ENCODE data around the gene CCN5. TPM values are rescaled to one million over a fixed set of nuclear protein-coding genes. Genes with fewer than 3 reads are reported as not detected.
"Not testable (repeated sequence)": the region's sequence is repeated elsewhere in the genome, so short reads cannot be mapped to it uniquely, and the experiment has no call there.

CCN5 gene, protein sequence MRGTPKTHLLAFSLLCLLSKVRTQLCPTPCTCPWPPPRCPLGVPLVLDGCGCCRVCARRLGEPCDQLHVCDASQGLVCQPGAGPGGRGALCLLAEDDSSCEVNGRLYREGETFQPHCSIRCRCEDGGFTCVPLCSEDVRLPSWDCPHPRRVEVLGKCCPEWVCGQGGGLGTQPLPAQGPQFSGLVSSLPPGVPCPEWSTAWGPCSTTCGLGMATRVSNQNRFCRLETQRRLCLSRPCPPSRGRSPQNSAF
- total RNA-seq, result not detected

GRCh38 chr20:44714701-44715498 is at the start of gene CCN5:
TSS of gene CCN5 (plus strand) at chr20:44715369. CDS start at chr20:44715391, 22 bp downstream.
- Mint-ChIP-seq H3K9me3 (no peaks in the 10 kb centered on the region), H3K36me3 (ENCODE audit: low read depth) (no peaks in the 10 kb centered on the region), H3K27me3 (peaks cover 4% of the 10 kb centered on the region), H3K4me3 (no peak within 1 kb of the TSS), H3K4me1 (no peaks in the 10 kb centered on the region), H3K27ac (no peak within 1 kb of the TSS)
- CTCF ChIA-PET, result no interaction called here
- POLR2A ChIA-PET, result no interaction called here
- DNase-seq, result no peak

- DNase-seq, result no peak
- Mint-ChIP-seq H3K4me1 (peaks cover 8% of the 10 kb centered on the region), H3K27me3 (no peaks in the 10 kb centered on the region), H3K36me3 (ENCODE audit: low read depth) (peaks cover 6% of the 10 kb centered on the region), H3K4me3 (no peak overlapping the region), H3K27ac (no peak overlapping the region), H3K9me3 (no peaks in the 10 kb centered on the region)
- ChIA-PET CTCF (interaction anchor here (0.5 to 1.6 kb wide), 4 partner anchors 17 to 82 kb away, joined by 3 to 5 read pairs (median 4); no protein-coding TSS in a partner anchor), POLR2A (interaction anchor here (1.5 kb wide), 1 partner anchor 15 kb away, joined by 4 read pairs; the partner anchor contains the start of gene ADA)
Observed at GRCh38 chr20:44666066-44666465, 49.1 kb upstream of the CCN5 start.

- H3K27me3 Mint-ChIP-seq; H3K27ac Mint-ChIP-seq; H3K36me3 Mint-ChIP-seq (ENCODE audit: low read depth); DNase-seq; H3K4me1 Mint-ChIP-seq; H3K9me3 Mint-ChIP-seq: not testable (repeated sequence)
- ChIA-PET POLR2A (interaction anchor here (1.7 to 2.2 kb wide), 3 partner anchors 18 to 28 kb away, joined by 4 to 9 read pairs (median 9); no protein-coding TSS in a partner anchor), CTCF (interaction anchor here (1.8 kb wide), 1 partner anchor 20 kb away, joined by 8 read pairs; no protein-coding TSS in a partner anchor)
- H3K4me3 Mint-ChIP-seq, result peak overlapping the region; percentile 82
Observed at GRCh38 chr20:44670851-44671250, 44.3 kb upstream of the CCN5 start.

GRCh38 chr20:44671541-44671940 is 43.6 kb upstream of the CCN5 start:
- not testable (repeated sequence) for H3K36me3 Mint-ChIP-seq (ENCODE audit: low read depth); H3K4me1 Mint-ChIP-seq; H3K27ac Mint-ChIP-seq; H3K27me3 Mint-ChIP-seq; H3K9me3 Mint-ChIP-seq
- peak; percentile 83 for DNase-seq
- ChIA-PET POLR2A (interaction anchor here (0.8 to 3.6 kb wide), 11 partner anchors 10 to 149 kb away, joined by 3 to 18 read pairs (median 4); partner anchors contain the start of gene SERINC3), CTCF (interaction anchor here (1.0 to 4.7 kb wide), 3 partner anchors 10 to 21 kb away, joined by 3 to 43 read pairs (median 8); no protein-coding TSS in a partner anchor)
- peak overlapping the region; percentile 82 for H3K4me3 Mint-ChIP-seq

- DNase-seq; H3K36me3 Mint-ChIP-seq (ENCODE audit: low read depth); H3K27ac Mint-ChIP-seq; H3K27me3 Mint-ChIP-seq; H3K9me3 Mint-ChIP-seq; H3K4me1 Mint-ChIP-seq: not testable (repeated sequence)
- CTCF ChIA-PET, result interaction anchor here (1.0 to 4.7 kb wide), 3 partner anchors 9 to 22 kb away, joined by 3 to 43 read pairs (median 8); no protein-coding TSS in a partner anchor
- peak overlapping the region; percentile 82 for H3K4me3 Mint-ChIP-seq
- POLR2A ChIA-PET, result interaction anchor here (0.8 to 3.6 kb wide), 10 partner anchors 10 to 150 kb away, joined by 3 to 18 read pairs (median 4); partner anchors contain the start of gene SERINC3
Observed at GRCh38 chr20:44672318-44672902, 42.8 kb upstream of the CCN5 start.

- POLR2A ChIA-PET, result no interaction called here
Observed at GRCh38 chr20:44678242-44678641, 36.9 kb upstream of the CCN5 start.

GRCh38 chr20:44678990-44679611 is 36.1 kb upstream of the CCN5 start:
- ChIA-PET CTCF (interaction anchor here (0.6 kb wide), 1 partner anchor 29 kb away, joined by 3 read pairs; no protein-coding TSS in a partner anchor), POLR2A (no interaction called here)
- no peak for DNase-seq
- H3K4me1 Mint-ChIP-seq, result no peaks in the 10 kb centered on the region
- no peaks in the 10 kb centered on the region for H3K9me3 Mint-ChIP-seq
- no peak overlapping the region for H3K4me3 Mint-ChIP-seq
- H3K36me3 Mint-ChIP-seq (ENCODE audit: low read depth), result no peaks in the 10 kb centered on the region
- H3K27me3 Mint-ChIP-seq, result no peaks in the 10 kb centered on the region
- H3K27ac Mint-ChIP-seq, result no peak overlapping the region

More at GRCh38 chr20:44678242-44678641, 36.9 kb upstream of the CCN5 start:
- Mint-ChIP-seq H3K9me3 (no peaks in the 10 kb centered on the region), H3K27me3 (no peaks in the 10 kb centered on the region), H3K27ac (no peak overlapping the region), H3K4me3 (no peak overlapping the region), H3K36me3 (ENCODE audit: low read depth) (no peaks in the 10 kb centered on the region), H3K4me1 (no peaks in the 10 kb centered on the region)
- CTCF ChIA-PET, result no interaction called here
- no peak for DNase-seq

- ChIA-PET CTCF (interaction anchor here (0.6 to 4.4 kb wide), 10 partner anchors 10 to 297 kb away, joined by 3 to 39 read pairs (median 8); partner anchors contain the start of gene ADA), POLR2A (interaction anchor here (1.0 to 3.1 kb wide), 3 partner anchors 9 to 32 kb away, joined by 3 to 18 read pairs (median 5); no protein-coding TSS in a partner anchor)
- Mint-ChIP-seq H3K36me3 (ENCODE audit: low read depth) (no peaks in the 10 kb centered on the region), H3K27me3 (peaks cover under 1% of the 10 kb centered on the region), H3K4me3 (no peak overlapping the region), H3K27ac (no peak overlapping the region), H3K4me1 (no peaks in the 10 kb centered on the region), H3K9me3 (no peaks in the 10 kb centered on the region)
- no peak for DNase-seq
Observed at GRCh38 chr20:44681796-44682566, 33.2 kb upstream of the CCN5 start.

GRCh38 chr20:44683263-44684046 is 31.7 kb upstream of the CCN5 start:
- POLR2A ChIA-PET, result interaction anchor here (1.2 to 3.1 kb wide), 5 partner anchors 10 to 184 kb away, joined by 4 to 18 read pairs (median 5); no protein-coding TSS in a partner anchor
- H3K4me1 Mint-ChIP-seq, result no peaks in the 10 kb centered on the region
- H3K27ac Mint-ChIP-seq, result no peak overlapping the region
- no peaks in the 10 kb centered on the region for H3K9me3 Mint-ChIP-seq
- no peak overlapping the region for H3K4me3 Mint-ChIP-seq
- CTCF ChIA-PET, result interaction anchor here (0.7 to 4.4 kb wide), 31 partner anchors 9 to 468 kb away, joined by 3 to 43 read pairs (median 4); partner anchors contain the start of genes ADA, FITM2, KCNK15 and TTPAL
- peaks cover 3% of the 10 kb centered on the region for H3K27me3 Mint-ChIP-seq
- no peaks in the 10 kb centered on the region for H3K36me3 Mint-ChIP-seq (ENCODE audit: low read depth)
- DNase-seq, result peak; percentile 66

DNA sequence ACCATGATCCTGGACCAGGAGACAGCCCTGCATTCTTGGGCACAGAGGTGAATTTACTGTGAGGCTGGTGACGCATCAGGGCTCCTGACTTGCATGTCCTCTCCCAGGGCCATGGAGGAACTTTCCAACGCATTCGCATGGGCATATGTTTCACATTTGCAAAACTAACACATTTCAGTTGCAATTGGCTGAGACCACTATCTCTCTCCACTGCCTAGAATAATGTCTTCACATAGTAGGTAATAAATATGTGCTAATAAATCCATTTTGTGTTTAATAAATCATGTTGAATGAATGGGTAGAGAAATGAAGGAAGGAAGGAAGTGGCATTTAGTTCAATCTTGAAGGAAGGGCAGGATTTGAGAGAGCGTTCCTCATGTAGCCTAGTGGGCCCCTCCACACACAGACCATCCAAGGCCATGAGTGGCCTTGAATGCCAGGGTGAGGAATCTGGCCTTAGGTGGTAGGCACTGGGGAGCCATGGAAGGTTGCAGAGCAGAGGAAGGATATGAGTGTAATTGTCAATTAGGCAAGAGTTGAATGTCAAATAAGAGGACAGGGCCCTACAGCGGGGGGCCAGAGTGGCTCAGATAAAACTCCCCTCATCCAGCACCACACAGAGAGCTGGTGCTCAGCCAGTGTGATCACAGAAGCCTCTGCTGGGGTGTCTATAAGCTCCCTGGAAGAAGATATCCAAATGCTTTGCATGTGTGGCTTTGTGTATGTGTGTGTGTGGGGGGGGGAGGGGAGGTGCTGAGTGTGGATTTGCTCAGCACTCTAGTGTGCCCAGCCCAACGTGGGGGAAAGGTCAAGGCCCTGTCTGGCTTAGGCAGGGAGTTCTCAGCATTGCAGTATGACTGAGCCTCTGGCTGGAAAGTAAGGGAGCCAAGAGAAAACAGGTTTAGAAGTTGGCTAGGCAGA is 30.9 kb upstream of the CCN5 start:
- no peaks in the 10 kb centered on the region for H3K4me1 Mint-ChIP-seq
- H3K27ac Mint-ChIP-seq, result no peak overlapping the region
- no peak for DNase-seq
- H3K36me3 Mint-ChIP-seq (ENCODE audit: low read depth), result no peaks in the 10 kb centered on the region
- POLR2A ChIA-PET, result interaction anchor here (1.2 to 3.1 kb wide), 6 partner anchors 11 to 183 kb away, joined by 3 to 18 read pairs (median 4); no protein-coding TSS in a partner anchor
- H3K9me3 Mint-ChIP-seq, result no peaks in the 10 kb centered on the region
- CTCF ChIA-PET, result interaction anchor here (0.7 to 4.4 kb wide), 39 partner anchors 8 to 412 kb away, joined by 3 to 43 read pairs (median 4); partner anchors contain the start of genes ADA, FITM2 and TTPAL
- peaks cover 3% of the 10 kb centered on the region for H3K27me3 Mint-ChIP-seq
- H3K4me3 Mint-ChIP-seq, result no peak overlapping the region

Measured in activated CD4-positive, alpha-beta memory T cell treated with anti-CD3 and anti-CD28 coated beads, Interleukin-2, amount 10 ng/mL, durations not matched to agents 7 days and 5 days (primary cell).